SK-N-MC (cell line): Measurements from ENCODE around the gene NAT16.

Experiments used
- DNase-seq: peaks from one replicate; pipeline ENCODE4 v3.0.0-alpha.2; 2011; ENCODE audit warnings: low read depth, low spot score
- H3K27ac ChIP-seq: fragments of 200-600 bp; sonication (generic); 2 replicates; pipeline ENCODE4 v1.5.1; 2016; ENCODE audit warnings: mixed run types
- H3K36me3 ChIP-seq: fragments of 200-600 bp; sonication (generic); 2 replicates; pipeline ENCODE4 v1.6.1; 2017; ENCODE audit warnings: antibody characterized with exemption, low read length, mixed read lengths; ENCODE audit not compliant: insufficient read depth
- H3K4me3 ChIP-seq: fragments of 200-600 bp; sonication (generic); 2 replicates; pipeline ENCODE4 v1.5.1; 2016
- H3K9ac ChIP-seq: fragments of 200-600 bp; sonication (generic); 2 replicates; pipeline ENCODE4 v1.8.0; 2017; ENCODE audit warnings: mixed run types, mixed read lengths; ENCODE audit not compliant: insufficient read length
- H3K9me3 ChIP-seq: fragments of 200-600 bp; sonication (generic); 2 replicates; pipeline ENCODE4 v1.6.1; 2017; ENCODE audit warnings: low read depth, mild to moderate bottlenecking, antibody characterized with exemption, low read length, moderate library complexity, mixed read lengths
- EZH2 ChIP-seq: fragments of 200-600 bp; sonication (generic); IDR thresholded peaks from one replicate; pipeline ENCODE4 v1.6.1; 2017; ENCODE audit warnings: antibody characterized with exemption
- FOXP2 ChIP-seq: optimal IDR thresholded peaks from 2 replicates; pipeline ENCODE3; 2011; ENCODE audit warnings: mild to moderate bottlenecking, moderate library complexity; ENCODE audit not compliant: insufficient read depth; ENCODE audit errors: extremely low read length, control extremely low read depth
- POLR2AphosphoS5 ChIP-seq: IDR thresholded peaks from 2 replicates; pipeline ENCODE4 v1.6.1; 2012; ENCODE audit warnings: mild to moderate bottlenecking, low read depth, low read length, borderline replicate concordance

The NAT16 gene

DNA sequence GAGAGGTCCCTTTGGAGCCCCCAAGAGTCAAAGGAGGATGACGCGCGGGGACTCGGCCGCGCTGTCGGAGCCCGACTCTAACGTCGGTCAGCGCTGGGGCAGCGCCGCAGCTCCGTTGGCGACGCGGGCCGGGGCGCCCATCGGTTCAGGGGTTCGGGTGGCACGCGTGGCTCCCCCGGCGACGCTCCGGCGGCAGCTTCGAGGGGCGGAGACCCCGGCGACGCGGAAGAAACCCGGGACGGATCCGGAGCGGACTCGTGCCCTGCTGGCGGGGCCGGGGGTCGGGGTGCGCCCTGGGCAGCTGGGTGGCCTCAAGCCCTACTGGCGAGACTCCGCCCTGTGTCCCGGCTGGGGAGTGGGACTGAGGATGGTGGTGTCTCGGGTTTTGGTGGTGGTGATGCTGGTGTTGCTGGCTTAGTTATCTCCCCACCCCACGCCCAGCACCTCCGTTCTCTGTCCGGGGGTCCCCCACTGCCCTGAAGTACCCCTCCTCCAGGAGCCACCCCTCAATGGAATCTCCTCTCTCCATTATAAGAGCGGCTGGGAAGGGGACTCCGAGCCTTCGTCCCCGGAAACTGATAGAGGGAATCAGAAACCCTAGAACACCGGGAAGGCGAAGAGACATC, at the start of gene NAT16:
NAT16 (minus strand) TSS at position 164 of the 626 bp plus-strand sequence. CDS start 5,486 bp downstream, outside the sequence.
- peak within 1 kb of the TSS; percentile 75 for H3K4me3 ChIP-seq
- no peak within 1 kb of the TSS for H3K27ac ChIP-seq
- no peak for DNase-seq
- TF ChIP-seq EZH2, result no peak
- no peak for TF ChIP-seq FOXP2
- no peak for TF ChIP-seq POLR2AphosphoS5
- H3K36me3 ChIP-seq, result no peaks in the 10 kb centered on the region
- no peaks in the 10 kb centered on the region for H3K9me3 ChIP-seq
- H3K9ac ChIP-seq, result peak within 1 kb of the TSS; percentile 37

DNA sequence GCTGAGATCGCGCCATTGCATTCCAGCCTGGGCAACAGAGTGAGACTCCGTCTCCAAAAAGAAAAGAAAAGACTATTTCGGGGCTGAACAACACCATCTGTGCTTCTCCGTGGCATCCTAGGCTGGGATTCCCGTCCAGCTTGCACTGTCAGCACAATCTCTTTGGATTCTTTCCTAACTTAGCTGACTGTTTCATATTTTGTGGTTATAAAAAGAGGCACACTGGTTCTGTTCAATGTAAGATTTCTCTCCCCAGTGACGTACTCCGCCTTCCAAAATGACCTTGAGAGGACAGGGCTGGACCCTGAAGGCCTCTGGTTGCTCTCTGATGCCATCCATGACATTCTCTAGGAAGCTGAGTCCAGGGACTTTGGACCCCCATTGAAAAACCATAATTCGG, 46.6 kb upstream of the NAT16 start:
- peak overlapping the region; percentile 88 for H3K27ac ChIP-seq
- TF ChIP-seq FOXP2 (no peak), POLR2AphosphoS5 (no peak), EZH2 (no peak)
- no peak for DNase-seq
- H3K9ac ChIP-seq, result peak overlapping the region; percentile 53
- peaks cover 5% of the 10 kb centered on the region; the same call in 1 of the 2 replicates for H3K36me3 ChIP-seq
- no peak overlapping the region; the same call in 1 of the 2 replicates for H3K4me3 ChIP-seq
- no peaks in the 10 kb centered on the region for H3K9me3 ChIP-seq

DNA sequence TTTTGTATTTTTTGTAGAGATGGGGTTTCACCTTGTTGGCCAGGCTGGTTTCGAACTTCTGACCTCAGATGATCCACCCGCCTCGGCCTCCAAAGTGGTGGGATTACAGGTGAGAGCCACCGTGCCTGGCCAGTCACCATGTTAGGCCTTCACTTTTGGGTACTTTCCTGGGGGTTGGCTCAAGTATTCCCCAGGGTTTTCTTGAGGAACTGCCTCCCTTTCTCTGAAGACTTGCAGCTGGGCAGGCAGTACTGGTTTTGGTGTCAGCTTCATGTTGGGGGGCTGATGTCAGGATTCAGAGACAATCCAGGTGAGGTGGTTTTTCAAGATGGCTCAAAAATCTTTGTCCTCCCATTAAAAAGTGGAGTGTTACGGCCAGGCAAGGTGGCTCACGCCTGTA, 45.6 kb upstream of the NAT16 start:
- Histone ChIP-seq H3K9ac (no peak overlapping the region), H3K27ac (no peak overlapping the region), H3K36me3 (peaks cover 5% of the 10 kb centered on the region; the same call in 1 of the 2 replicates), H3K4me3 (no peak overlapping the region), H3K9me3 (no peaks in the 10 kb centered on the region)
- DNase-seq, result no peak
- TF ChIP-seq FOXP2, result no peak
- no peak for TF ChIP-seq POLR2AphosphoS5
- no peak for TF ChIP-seq EZH2

DNA sequence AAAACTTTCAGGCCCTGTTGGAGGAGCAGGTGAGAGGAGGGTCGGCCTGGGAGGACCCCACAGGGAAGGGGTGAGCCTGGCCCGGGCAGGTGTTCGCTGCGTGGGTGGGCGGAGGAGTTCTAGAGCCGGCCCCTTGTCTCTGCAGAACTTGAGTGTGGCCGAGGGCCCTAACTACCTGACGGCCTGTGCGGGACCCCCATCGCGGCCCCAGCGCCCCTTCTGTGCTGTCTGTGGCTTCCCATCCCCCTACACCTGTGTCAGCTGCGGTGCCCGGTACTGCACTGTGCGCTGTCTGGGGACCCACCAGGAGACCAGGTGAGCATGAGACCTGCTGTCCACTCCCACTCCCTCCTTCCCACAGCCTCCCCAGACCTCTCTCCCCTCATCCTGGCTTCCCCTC, 43.4 kb upstream of the NAT16 start:
- no peak overlapping the region for H3K9ac ChIP-seq
- H3K36me3 ChIP-seq, result peaks cover 5% of the 10 kb centered on the region; the same call in 1 of the 2 replicates
- no peak overlapping the region for H3K27ac ChIP-seq
- no peak overlapping the region for H3K4me3 ChIP-seq
- DNase-seq, result no peak
- TF ChIP-seq FOXP2, result no peak
- TF ChIP-seq POLR2AphosphoS5, result no peak
- no peaks in the 10 kb centered on the region for H3K9me3 ChIP-seq

DNA sequence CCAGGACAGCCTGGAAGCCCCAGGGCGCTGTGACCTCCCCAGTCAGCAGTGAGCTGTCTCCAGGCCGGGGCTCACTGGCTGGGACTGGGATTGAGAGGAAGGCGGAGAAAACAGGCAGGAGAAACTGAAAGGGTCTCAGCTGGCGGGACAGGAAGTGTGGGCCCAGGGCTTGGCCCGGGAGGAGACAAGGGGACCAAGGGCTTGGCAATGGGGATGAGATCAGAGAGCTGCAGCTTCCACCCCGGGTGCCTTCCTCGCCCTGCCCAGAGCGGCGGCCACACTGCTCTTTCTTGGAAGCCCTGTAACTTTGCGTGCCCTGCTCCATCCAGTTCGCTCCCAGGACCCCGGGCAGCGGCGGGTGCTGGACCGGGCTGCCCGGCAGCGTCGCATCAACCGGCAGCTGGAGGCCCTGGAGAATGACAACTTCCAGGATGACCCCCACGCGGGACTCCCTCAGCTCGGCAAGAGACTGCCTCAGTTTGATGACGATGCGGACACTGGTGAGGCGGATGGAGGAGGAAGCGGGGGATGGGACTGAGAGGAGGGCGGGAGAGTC, 42.3 kb upstream of the NAT16 start:
- H3K36me3 ChIP-seq, result peaks cover 5% of the 10 kb centered on the region; the same call in 1 of the 2 replicates
- no peak overlapping the region for H3K9ac ChIP-seq
- TF ChIP-seq EZH2 (no peak), FOXP2 (no peak), POLR2AphosphoS5 (no peak)
- DNase-seq, result no peak
- no peak overlapping the region for H3K4me3 ChIP-seq
- no peaks in the 10 kb centered on the region for H3K9me3 ChIP-seq
- H3K27ac ChIP-seq, result no peak overlapping the region

DNA sequence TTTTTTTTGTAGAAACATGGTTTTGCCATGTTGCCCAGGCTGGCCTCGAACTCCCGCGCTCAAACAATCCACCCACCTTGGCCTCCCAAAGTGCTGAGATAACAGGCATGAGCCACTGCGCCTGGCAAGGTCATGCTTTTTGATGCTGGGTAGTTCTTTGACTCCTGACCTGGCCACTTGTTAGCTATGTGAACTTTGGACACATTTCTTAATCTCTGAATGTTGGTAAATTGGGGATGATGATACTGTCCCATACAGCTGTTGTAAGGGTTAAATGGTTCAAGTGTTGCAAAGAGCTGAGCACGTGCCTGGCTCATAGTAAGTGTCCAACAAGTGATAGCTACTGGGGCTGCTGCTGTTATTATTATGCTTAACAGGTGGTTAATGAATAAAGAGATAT, 40.2 kb upstream of the NAT16 start:
- H3K4me3 ChIP-seq, result no peak overlapping the region
- H3K27ac ChIP-seq, result no peak overlapping the region
- H3K9me3 ChIP-seq, result no peaks in the 10 kb centered on the region
- no peak overlapping the region for H3K9ac ChIP-seq
- H3K36me3 ChIP-seq, result peaks cover 5% of the 10 kb centered on the region; the same call in 1 of the 2 replicates
- DNase-seq, result no peak
- TF ChIP-seq FOXP2 (no peak), POLR2AphosphoS5 (no peak), EZH2 (no peak)

DNA sequence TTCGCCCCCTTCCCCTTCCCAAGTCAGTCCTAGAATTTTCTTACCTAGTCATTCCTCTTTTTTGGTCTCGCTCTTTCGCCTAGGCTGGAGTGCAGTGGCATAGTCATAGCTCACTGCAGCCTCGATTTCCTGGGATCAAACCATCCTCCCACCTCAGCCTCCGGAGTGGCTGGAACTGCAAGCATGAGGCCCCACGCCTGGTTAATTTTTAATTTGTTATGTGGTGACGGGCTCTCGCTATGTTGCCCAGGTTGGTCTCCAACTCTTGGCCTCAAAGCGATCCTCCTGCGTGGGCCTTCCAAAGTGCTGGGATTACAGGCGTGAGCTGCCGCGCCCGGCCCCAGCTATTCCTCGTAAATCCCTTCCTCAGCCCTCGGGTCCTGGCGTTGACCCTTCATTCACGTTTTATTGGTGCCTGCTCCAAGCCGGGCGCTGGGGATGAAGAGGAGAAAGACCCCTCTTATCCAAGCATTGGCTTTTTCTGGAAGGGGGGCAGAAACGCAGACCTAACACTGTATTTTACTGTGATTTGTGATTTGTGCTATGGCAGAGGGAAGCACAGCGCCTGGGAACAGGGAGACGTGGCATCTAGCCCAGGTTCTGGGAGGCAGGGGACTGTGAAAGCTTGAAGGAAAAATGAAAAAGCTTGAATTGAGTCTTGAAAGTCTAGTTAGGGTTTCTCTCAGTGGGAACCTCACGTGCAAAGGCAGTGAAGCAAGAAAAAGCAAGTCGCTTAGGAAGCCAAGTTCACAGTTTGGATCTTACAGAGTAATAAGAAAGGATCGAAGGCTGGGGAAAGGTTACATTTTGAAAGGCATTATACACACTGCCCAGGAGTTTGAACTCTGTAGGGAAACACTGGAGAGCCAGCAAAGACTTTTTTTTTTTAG, 38.4 kb upstream of the NAT16 start:
- Histone ChIP-seq H3K4me3 (peak overlapping the region; percentile 99), H3K36me3 (no peaks in the 10 kb centered on the region; the same call in 1 of the 2 replicates), H3K27ac (no peak overlapping the region), H3K9ac (peak overlapping the region; percentile 86), H3K9me3 (no peaks in the 10 kb centered on the region)
- TF ChIP-seq EZH2 (no peak), POLR2AphosphoS5 (no peak), FOXP2 (no peak)
- DNase-seq, result no peak

DNA sequence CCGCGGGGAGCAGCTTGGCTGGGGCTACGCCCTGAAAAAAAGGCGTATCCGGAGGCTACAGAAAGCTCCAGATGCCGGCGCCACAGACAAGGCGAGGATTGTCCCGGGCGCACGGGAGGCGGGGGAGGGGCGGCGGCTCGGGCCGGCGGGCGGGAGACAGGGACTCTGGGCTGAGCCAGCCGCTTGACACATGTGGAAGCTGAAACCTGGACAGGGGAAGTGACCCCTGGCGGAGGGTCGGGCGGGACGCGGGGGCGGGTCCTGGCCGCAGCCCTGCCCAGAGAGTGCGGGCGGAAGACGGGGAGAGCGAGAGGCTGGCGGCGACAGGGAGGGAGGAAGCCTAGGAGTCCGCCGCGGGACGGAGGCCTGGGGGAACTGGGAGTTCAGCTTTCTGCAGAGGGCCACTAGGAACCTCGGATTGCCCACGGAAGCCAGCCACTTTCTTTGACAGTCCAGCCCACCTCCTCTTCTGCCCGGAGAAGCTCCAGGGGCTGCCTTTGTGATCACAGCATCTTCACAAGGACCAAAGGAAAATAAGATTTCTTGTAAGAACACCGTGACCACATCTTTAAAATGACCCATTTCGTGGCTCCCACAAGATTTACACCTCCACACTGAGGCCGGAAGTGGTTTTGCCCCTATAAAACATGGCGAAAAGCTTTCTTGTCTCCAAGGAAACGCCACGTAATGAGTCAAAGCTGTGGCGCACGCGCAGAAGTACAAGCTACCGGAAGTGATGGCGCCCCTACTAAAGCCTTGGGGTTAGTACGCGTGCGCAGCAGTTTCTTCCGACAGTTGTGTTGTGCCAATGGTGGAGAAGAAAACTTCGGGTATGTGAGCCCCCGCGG, 37.5 kb upstream of the NAT16 start, which contains the start of the genes PLOD3 and ZNHIT1:
PLOD3 (minus strand) TSS at position 194 of the 848 bp plus-strand sequence. CDS start 307 bp downstream, outside the sequence.
ZNHIT1 (plus strand) TSS at position 778 of the 848 bp plus-strand sequence; CDS start at position 809, 31 bp downstream.
- peak within 1 kb of the TSS; percentile 86 for H3K9ac ChIP-seq
- peak within 1 kb of the TSS; percentile 99 for H3K4me3 ChIP-seq
- H3K27ac ChIP-seq, result peak within 1 kb of the TSS; percentile 73
- no peaks in the 10 kb centered on the region; the same call in 1 of the 2 replicates for H3K36me3 ChIP-seq
- DNase-seq, result peak; percentile 97
- H3K9me3 ChIP-seq, result no peaks in the 10 kb centered on the region
- TF ChIP-seq EZH2 (no peak), POLR2AphosphoS5 (peak; percentile 54), FOXP2 (no peak)
